OCI-LY1 (cell line): ENCODE measurements around the gene SUCNR1.
"Not testable (repeated sequence)": the region's sequence is repeated elsewhere in the genome, so short reads cannot be mapped to it uniquely, and the experiment has no call there.

Source experiments
- H2AFZ ChIP-seq: fragments of 200-600 bp; sonication (generic), shearing (Covaris generic); 2 replicates; pipeline ENCODE4 v1.6.0; 2014; ENCODE audit warnings: antibody characterized with exemption, mild to moderate bottlenecking, low read length
- H3F3A ChIP-seq: fragments of 200-600 bp; sonication (generic), shearing (Covaris generic); 2 replicates; pipeline ENCODE4 v1.6.0; 2014; ENCODE audit warnings: mild to moderate bottlenecking, antibody characterized with exemption, low read length, moderate library complexity; ENCODE audit not compliant: insufficient read depth
- H3K27ac ChIP-seq: fragments of 200-600 bp; sonication (generic); 2 replicates; pipeline ENCODE4 v1.5.1; 2014; ENCODE audit warnings: low read length, mixed run types, mild to moderate bottlenecking, low read depth; ENCODE audit not compliant: poor library complexity, severe bottlenecking
- H3K27me3 ChIP-seq: fragments of 200-600 bp; sonication (generic); 2 replicates; pipeline ENCODE4 v1.6.0; 2014; ENCODE audit warnings: antibody characterized with exemption, mild to moderate bottlenecking, low read length, moderate library complexity; ENCODE audit not compliant: insufficient read depth
- H3K36me3 ChIP-seq: fragments of 200-600 bp; sonication (generic); 2 replicates; pipeline ENCODE4 v1.6.1; 2014; ENCODE audit warnings: mild to moderate bottlenecking, antibody characterized with exemption, low read length, moderate library complexity, mixed read lengths; ENCODE audit not compliant: insufficient read depth
- H3K4me1 ChIP-seq: fragments of 200-600 bp; sonication (generic); 2 replicates; pipeline ENCODE4 v1.5.1; 2014; ENCODE audit warnings: mild to moderate bottlenecking, low read length, moderate library complexity; ENCODE audit not compliant: insufficient read depth, severe bottlenecking
- H3K4me2 ChIP-seq: fragments of 200-600 bp; sonication (generic), shearing (Covaris generic); 2 replicates; pipeline ENCODE4 v1.6.1; 2014; ENCODE audit warnings: low read length
- H3K4me3 ChIP-seq: fragments of 200-600 bp; sonication (generic); 2 replicates; pipeline ENCODE4 v1.5.1; 2014; ENCODE audit warnings: low read length, low read depth, mild to moderate bottlenecking, mixed read lengths; ENCODE audit not compliant: poor library complexity, severe bottlenecking
- H3K79me2 ChIP-seq: fragments of 200-600 bp; shearing (Covaris generic); 2 replicates; pipeline ENCODE4 v1.6.1; 2016; ENCODE audit warnings: mixed run types, low read length, mixed read lengths; ENCODE audit not compliant: insufficient read depth
- H3K9ac ChIP-seq: fragments of 200-600 bp; sonication (generic), shearing (Covaris generic); 2 replicates; pipeline ENCODE4 v1.6.1; 2014; ENCODE audit warnings: mild to moderate bottlenecking, low read length, mixed read lengths
- H3K9me2 ChIP-seq: fragments of 200-600 bp; sonication (generic), shearing (Covaris generic); 2 replicates; pipeline ENCODE4 v1.6.1; 2014; ENCODE audit warnings: low read depth, mild to moderate bottlenecking, low read length, mixed read lengths
- H3K9me3 ChIP-seq: fragments of 200-600 bp; shearing (Covaris generic); 2 replicates; pipeline ENCODE4 v1.6.1; 2014; ENCODE audit warnings: low read length, mixed read lengths
- H4K20me1 ChIP-seq: fragments of 200-600 bp; sonication (generic), shearing (Covaris generic); 2 replicates; pipeline ENCODE4 v1.6.0; 2016; ENCODE audit warnings: mild to moderate bottlenecking, low read length; ENCODE audit not compliant: insufficient read depth
- EZH2 ChIP-seq: fragments of 200-600 bp; sonication (generic), shearing (Covaris generic); IDR thresholded peaks from 2 replicates; pipeline ENCODE4 v1.8.0; 2017; ENCODE audit warnings: borderline replicate concordance, mixed run types, mild to moderate bottlenecking, antibody characterized with exemption, low read length, moderate library complexity, mixed read lengths
- TF ChIP-seq, protein P1 (sequence below): fragments of 200-600 bp; sonication (generic), shearing (Covaris generic); IDR thresholded peaks from 2 replicates; pipeline ENCODE4 v1.5.1; 2017; ENCODE audit warnings: mild to moderate bottlenecking, antibody characterized with exemption, low read length, moderate library complexity, mixed read lengths

The SUCNR1 gene

GRCh38 chr3:151841801-151842200, 31.6 kb upstream of the SUCNR1 start:
- no peak overlapping the region for H3K4me2 ChIP-seq
- no peak overlapping the region for H3K9ac ChIP-seq
- H3K36me3 ChIP-seq: no peaks in the 10 kb centered on the region
- H3K9me3 ChIP-seq: no peaks in the 10 kb centered on the region
- no peaks in the 10 kb centered on the region for H3F3A ChIP-seq
- no peaks in the 10 kb centered on the region for H3K9me2 ChIP-seq
- H3K4me1 ChIP-seq: no peaks in the 10 kb centered on the region
- H3K4me3 ChIP-seq: no peak overlapping the region
- H4K20me1 ChIP-seq: no peaks in the 10 kb centered on the region
- H3K27me3 ChIP-seq: no peaks in the 10 kb centered on the region
- no peak overlapping the region for H3K27ac ChIP-seq
- no peaks in the 10 kb centered on the region for H3K79me2 ChIP-seq
- no peak for TF ChIP-seq EZH2
- TF ChIP-seq, protein P1, sequence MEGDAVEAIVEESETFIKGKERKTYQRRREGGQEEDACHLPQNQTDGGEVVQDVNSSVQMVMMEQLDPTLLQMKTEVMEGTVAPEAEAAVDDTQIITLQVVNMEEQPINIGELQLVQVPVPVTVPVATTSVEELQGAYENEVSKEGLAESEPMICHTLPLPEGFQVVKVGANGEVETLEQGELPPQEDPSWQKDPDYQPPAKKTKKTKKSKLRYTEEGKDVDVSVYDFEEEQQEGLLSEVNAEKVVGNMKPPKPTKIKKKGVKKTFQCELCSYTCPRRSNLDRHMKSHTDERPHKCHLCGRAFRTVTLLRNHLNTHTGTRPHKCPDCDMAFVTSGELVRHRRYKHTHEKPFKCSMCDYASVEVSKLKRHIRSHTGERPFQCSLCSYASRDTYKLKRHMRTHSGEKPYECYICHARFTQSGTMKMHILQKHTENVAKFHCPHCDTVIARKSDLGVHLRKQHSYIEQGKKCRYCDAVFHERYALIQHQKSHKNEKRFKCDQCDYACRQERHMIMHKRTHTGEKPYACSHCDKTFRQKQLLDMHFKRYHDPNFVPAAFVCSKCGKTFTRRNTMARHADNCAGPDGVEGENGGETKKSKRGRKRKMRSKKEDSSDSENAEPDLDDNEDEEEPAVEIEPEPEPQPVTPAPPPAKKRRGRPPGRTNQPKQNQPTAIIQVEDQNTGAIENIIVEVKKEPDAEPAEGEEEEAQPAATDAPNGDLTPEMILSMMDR: no peak
- H2AFZ ChIP-seq: no peak overlapping the region

DNA sequence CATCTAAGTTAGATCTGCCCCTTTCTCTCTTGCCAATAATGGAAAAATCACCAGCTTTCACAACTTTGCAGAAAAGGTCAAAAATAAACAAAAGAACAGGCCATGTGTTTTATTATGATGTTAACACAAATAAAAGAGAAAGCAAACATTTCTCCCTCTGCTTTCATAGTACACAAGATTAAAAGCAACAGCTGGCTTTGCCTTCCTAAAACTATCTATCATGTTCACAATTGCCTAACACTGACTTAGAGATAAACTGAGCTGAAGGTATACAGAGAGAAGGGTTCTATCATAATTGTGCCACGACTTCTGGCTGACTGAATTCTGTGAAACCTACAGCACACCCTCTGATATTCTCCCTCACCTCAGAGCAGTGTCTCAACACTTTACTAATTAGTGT, 30.2 kb upstream of the SUCNR1 start:
- Histone ChIP-seq H3K4me2 (no peak overlapping the region), H3K36me3 (no peaks in the 10 kb centered on the region), H3K27me3 (no peaks in the 10 kb centered on the region), H3K79me2 (no peaks in the 10 kb centered on the region), H3K4me1 (no peaks in the 10 kb centered on the region), H4K20me1 (no peaks in the 10 kb centered on the region), H3K9me3 (no peaks in the 10 kb centered on the region), H3K9ac (no peak overlapping the region), H3K9me2 (no peaks in the 10 kb centered on the region), H3K4me3 (no peak overlapping the region), H3F3A (no peaks in the 10 kb centered on the region), H2AFZ (no peak overlapping the region), H3K27ac (no peak overlapping the region)
- TF ChIP-seq, protein P1: no peak
- TF ChIP-seq EZH2: no peak

DNA sequence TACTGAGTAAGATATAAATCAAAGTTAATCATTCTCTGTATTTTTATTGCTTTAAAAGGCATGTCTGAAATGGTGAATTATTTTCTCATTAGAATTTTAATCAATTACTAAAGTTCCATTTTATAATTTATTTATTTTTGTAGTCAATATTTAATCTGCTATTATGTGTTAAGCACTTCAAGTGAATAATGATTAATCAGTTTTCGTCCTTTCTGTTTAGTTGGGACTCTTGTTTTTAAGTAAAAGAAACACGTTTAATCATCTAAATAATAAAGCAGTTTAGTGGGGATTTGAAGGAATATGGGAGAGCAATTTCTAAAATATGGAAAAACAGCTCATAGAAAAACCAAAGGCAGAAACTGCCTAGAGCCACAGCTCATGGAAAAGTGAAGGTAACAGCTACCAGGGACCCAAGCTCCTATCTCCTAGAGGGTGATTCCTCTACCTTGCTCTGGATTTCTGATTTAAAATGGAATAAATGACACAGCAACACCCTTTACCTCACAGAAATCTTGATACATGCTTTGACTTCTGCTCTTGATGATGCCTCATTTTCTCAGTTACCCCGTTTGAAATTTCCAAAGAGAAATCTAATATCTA, 28.0 kb upstream of the SUCNR1 start:
- Histone ChIP-seq H3K36me3 (no peaks in the 10 kb centered on the region), H3F3A (no peaks in the 10 kb centered on the region), H3K9me2 (no peaks in the 10 kb centered on the region), H3K27ac (no peak overlapping the region), H3K27me3 (no peaks in the 10 kb centered on the region), H3K79me2 (no peaks in the 10 kb centered on the region), H3K9me3 (no peaks in the 10 kb centered on the region), H2AFZ (no peak overlapping the region), H4K20me1 (no peaks in the 10 kb centered on the region), H3K9ac (no peak overlapping the region), H3K4me2 (no peak overlapping the region), H3K4me1 (no peaks in the 10 kb centered on the region), H3K4me3 (no peak overlapping the region)
- no peak for TF ChIP-seq EZH2
- TF ChIP-seq, protein P1: no peak

GRCh38 chr3:151850065-151850464, 23.4 kb upstream of the SUCNR1 start:
- H3K27ac ChIP-seq, H3K36me3 ChIP-seq, H3K4me1 ChIP-seq, H3K4me2 ChIP-seq, H3K27me3 ChIP-seq, H3K79me2 ChIP-seq, H3K4me3 ChIP-seq, H3K9ac ChIP-seq, H4K20me1 ChIP-seq, H3F3A ChIP-seq, H2AFZ ChIP-seq, H3K9me2 ChIP-seq, H3K9me3 ChIP-seq: not testable (repeated sequence)
